ENCODE data around the gene USP4.

DNA sequence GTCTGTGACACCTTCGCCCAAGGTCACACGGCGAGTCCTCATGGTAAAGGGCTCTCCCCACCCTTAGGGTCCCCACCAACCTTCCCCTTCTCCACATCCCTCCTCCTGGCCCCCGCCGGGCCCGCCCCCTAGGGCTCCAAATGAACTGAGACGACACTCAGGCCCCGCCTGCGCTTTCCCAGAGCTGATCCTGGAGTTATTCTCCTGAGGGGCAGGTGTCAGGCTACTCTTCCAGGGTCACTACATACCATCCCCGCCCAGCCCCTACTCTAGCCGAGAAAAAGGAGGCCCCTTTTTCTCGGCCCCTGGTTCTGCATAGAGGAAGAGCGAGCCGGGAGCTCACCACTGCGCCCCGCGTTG is 292 bp downstream of the USP4 start:
- TF ChIP-seq, protein P1, sequence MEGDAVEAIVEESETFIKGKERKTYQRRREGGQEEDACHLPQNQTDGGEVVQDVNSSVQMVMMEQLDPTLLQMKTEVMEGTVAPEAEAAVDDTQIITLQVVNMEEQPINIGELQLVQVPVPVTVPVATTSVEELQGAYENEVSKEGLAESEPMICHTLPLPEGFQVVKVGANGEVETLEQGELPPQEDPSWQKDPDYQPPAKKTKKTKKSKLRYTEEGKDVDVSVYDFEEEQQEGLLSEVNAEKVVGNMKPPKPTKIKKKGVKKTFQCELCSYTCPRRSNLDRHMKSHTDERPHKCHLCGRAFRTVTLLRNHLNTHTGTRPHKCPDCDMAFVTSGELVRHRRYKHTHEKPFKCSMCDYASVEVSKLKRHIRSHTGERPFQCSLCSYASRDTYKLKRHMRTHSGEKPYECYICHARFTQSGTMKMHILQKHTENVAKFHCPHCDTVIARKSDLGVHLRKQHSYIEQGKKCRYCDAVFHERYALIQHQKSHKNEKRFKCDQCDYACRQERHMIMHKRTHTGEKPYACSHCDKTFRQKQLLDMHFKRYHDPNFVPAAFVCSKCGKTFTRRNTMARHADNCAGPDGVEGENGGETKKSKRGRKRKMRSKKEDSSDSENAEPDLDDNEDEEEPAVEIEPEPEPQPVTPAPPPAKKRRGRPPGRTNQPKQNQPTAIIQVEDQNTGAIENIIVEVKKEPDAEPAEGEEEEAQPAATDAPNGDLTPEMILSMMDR (IDR thresholded peaks at IDR 0.05), result no peak
- TF ChIP-seq EZH2 (IDR thresholded peaks at IDR 0.05), result no peak
- no peak for TF ChIP-seq EZH2phosphoT487 (IDR thresholded peaks at IDR 0.05)
